ENCODE results near the gene CRTC2. TPM values are rescaled to one million over a fixed set of nuclear protein-coding genes. Genes with fewer than 3 reads are reported as not detected.
"Not testable (repeated sequence)": the region's sequence is repeated elsewhere in the genome, so short reads cannot be mapped to it uniquely, and the experiment has no call there.

Gene CRTC2, protein sequence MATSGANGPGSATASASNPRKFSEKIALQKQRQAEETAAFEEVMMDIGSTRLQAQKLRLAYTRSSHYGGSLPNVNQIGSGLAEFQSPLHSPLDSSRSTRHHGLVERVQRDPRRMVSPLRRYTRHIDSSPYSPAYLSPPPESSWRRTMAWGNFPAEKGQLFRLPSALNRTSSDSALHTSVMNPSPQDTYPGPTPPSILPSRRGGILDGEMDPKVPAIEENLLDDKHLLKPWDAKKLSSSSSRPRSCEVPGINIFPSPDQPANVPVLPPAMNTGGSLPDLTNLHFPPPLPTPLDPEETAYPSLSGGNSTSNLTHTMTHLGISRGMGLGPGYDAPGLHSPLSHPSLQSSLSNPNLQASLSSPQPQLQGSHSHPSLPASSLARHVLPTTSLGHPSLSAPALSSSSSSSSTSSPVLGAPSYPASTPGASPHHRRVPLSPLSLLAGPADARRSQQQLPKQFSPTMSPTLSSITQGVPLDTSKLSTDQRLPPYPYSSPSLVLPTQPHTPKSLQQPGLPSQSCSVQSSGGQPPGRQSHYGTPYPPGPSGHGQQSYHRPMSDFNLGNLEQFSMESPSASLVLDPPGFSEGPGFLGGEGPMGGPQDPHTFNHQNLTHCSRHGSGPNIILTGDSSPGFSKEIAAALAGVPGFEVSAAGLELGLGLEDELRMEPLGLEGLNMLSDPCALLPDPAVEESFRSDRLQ
- total RNA-seq: 10 to 100 TPM; 16.2 to 19.7 (median 19.0) TPM

- DNase-seq (ENCODE audit: low spot score in 2 of 2): peak; percentile 97 to 99
- Histone ChIP-seq H3K27ac (peak within 1 kb of the TSS; percentile 91 to 95), H3K4me3 (peak within 1 kb of the TSS; percentile 93 to 95 (median 94)), H3K4me1 (peaks cover 10 to 17% of the 10 kb centered on the region in 2 donors), H3K36me3 (no peaks in the 10 kb centered on the region), H3K27me3 (no peaks in the 10 kb centered on the region), H3K9me3 (no peaks in the 10 kb centered on the region)
- TF ChIP-seq POLR2A (IDR thresholded peaks at IDR 0.05) (peak; percentile 64), CTCF (IDR thresholded peaks at IDR 0.05) (no peak), POLR2AphosphoS5 (IDR thresholded peaks at IDR 0.05) (peak; percentile 79 to 91 (median 90))
- intact Hi-C loops (cut with DNase I; ENCODE audit: low total_unique reads): no loop called here
These were observed at the start of gene CRTC2 for GRCh38 chr1:153958111-153958960. Gene CRTC2 (minus strand): TSS chr1:153958612. CDS start chr1:153958497, 115 bp downstream.

- H3K27me3 ChIP-seq: no peaks in the 10 kb centered on the region
- H3K4me1 ChIP-seq: no peaks in the 10 kb centered on the region
- no peak overlapping the region for H3K27ac ChIP-seq
- intact Hi-C loops (cut with DNase I; ENCODE audit: low total_unique reads): no loop called here
- no peaks in the 10 kb centered on the region for H3K9me3 ChIP-seq
- TF ChIP-seq CTCF (IDR thresholded peaks at IDR 0.05) (no peak), POLR2A (IDR thresholded peaks at IDR 0.05) (no peak), POLR2AphosphoS5 (IDR thresholded peaks at IDR 0.05) (no peak)
- no peaks in the 10 kb centered on the region for H3K36me3 ChIP-seq
- DNase-seq (ENCODE audit: low spot score in 2 of 2): no peak
- H3K4me3 ChIP-seq: no peak overlapping the region
These were observed 47.7 kb upstream of the CRTC2 start for GRCh38 chr1:154006136-154006535.

DNA sequence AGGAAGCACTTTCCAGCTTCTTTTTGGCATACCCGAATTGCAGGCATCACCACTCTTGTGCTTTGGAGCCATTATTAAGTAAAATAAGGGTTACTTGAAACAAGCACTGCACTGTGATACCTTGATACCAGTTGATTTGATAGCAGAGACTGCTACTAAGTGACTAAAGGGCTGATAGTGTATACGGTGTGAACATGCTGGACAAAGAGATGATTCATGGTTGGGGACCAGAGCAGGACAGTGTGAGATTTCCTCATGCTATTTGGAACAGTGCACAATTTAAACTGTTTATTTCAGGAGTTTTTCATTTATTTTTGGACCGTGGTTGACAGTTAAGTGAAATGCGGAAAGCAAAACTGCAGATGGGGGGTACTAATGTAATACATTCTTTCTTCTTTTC is 42.0 kb upstream of the CRTC2 start:
- Histone ChIP-seq H3K27me3 (no peaks in the 10 kb centered on the region), H3K4me3 (no peak overlapping the region), H3K9me3 (no peaks in the 10 kb centered on the region), H3K36me3 (no peaks in the 10 kb centered on the region), H3K27ac (no peak overlapping the region), H3K4me1 (no peaks in the 10 kb centered on the region)
- intact Hi-C loops (cut with DNase I; ENCODE audit: low total_unique reads): no loop called here
- DNase-seq (ENCODE audit: low spot score in 2 of 2): no peak
- no peak for TF ChIP-seq POLR2A (IDR thresholded peaks at IDR 0.05)
- TF ChIP-seq CTCF (IDR thresholded peaks at IDR 0.05): no peak
- TF ChIP-seq POLR2AphosphoS5 (IDR thresholded peaks at IDR 0.05): no peak

DNA sequence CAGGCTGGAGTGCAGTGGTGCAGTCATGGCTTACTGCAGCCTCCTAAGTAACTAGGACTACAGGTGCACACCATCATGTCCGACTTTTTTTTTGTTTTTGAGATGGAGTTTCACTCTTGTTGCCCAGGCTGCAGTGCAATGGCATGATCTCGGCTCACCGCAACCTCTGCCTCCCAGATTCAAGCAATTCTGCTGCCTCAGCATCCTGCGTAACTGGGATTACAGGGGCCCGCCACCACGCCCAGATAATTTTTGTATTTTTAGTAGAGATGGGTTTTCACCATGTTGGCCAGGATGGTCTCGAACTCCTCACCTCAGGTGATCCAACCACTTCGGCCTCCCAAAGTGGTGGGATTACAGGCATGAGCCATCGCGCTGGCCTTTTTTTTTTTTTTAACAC is 38.5 kb upstream of the CRTC2 start:
- H3K9me3 ChIP-seq; DNase-seq (ENCODE audit: low spot score in 2 of 2); intact Hi-C loops (cut with DNase I; ENCODE audit: low total_unique reads); H3K27me3 ChIP-seq; H3K4me3 ChIP-seq; H3K36me3 ChIP-seq; H3K4me1 ChIP-seq; H3K27ac ChIP-seq: not testable (repeated sequence)

- no peaks in the 10 kb centered on the region for H3K36me3 ChIP-seq
- no peak for DNase-seq (ENCODE audit: low spot score in 2 of 2)
These were observed 37.2 kb upstream of the CRTC2 start for GRCh38 chr1:153995640-153996039.

More at GRCh38 chr1:153995640-153996039, 37.2 kb upstream of the CRTC2 start:
- H3K27me3 ChIP-seq: no peaks in the 10 kb centered on the region
- TF ChIP-seq CTCF (IDR thresholded peaks at IDR 0.05) (no peak), POLR2AphosphoS5 (IDR thresholded peaks at IDR 0.05) (no peak)
- intact Hi-C loops (cut with DNase I; ENCODE audit: low total_unique reads): no loop called here
- H3K27ac ChIP-seq: no peak overlapping the region
- peaks cover 5 to 8% of the 10 kb centered on the region in 2 donors for H3K4me1 ChIP-seq
- H3K9me3 ChIP-seq: no peaks in the 10 kb centered on the region
- H3K4me3 ChIP-seq: no peak overlapping the region

All from breast epithelium (tissue), 4 donors.